ENCODE measurements around the gene RDH12.
"Not testable (repeated sequence)": the region's sequence is repeated elsewhere in the genome, so short reads cannot be mapped to it uniquely, and the experiment has no call there.

Gene RDH12

GRCh38 chr14:67701492-67701891 lies at the start of gene RDH12:
Gene RDH12, plus strand, starts transcription at chr14:67701886. Its CDS starts 20,757 bp downstream, at chr14:67722643.
- not testable (repeated sequence) for DNase-seq

GRCh38 chr14:67652189-67652588 lies 49.5 kb upstream of the RDH12 start:
- DNase-seq, result no peak

GRCh38 chr14:67653651-67654280 lies 47.9 kb upstream of the RDH12 start:
- DNase-seq, result no peak

- DNase-seq, result no peak
These were observed 38.1 kb upstream of the RDH12 start for GRCh38 chr14:67663633-67664032.

GRCh38 chr14:67665868-67666267 lies 35.8 kb upstream of the RDH12 start:
- no peak for DNase-seq

GRCh38 chr14:67666750-67667449 lies 34.8 kb upstream of the RDH12 start:
- DNase-seq, result peak in 9 of 51 donors; percentile 2 to 46 (median 10)

GRCh38 chr14:67668559-67668958 lies 33.1 kb upstream of the RDH12 start:
- no peak for DNase-seq

- no peak for DNase-seq
These were observed 28.2 kb upstream of the RDH12 start for GRCh38 chr14:67673451-67673850.

GRCh38 chr14:67674139-67674479 lies 27.6 kb upstream of the RDH12 start:
- peak in 46 of 51 donors; percentile 7 to 77 (median 54) for DNase-seq

GRCh38 chr14:67674480-67675218 lies 27.0 kb upstream of the RDH12 start, which contains the start of gene VTI1B:
Gene VTI1B, minus strand, starts transcription at chr14:67674632. Its CDS starts 143 bp downstream, at chr14:67674489.
- DNase-seq, result peak; percentile 32 to 98 (median 82)

GRCh38 chr14:67675219-67675582 lies 26.5 kb upstream of the RDH12 start:
- DNase-seq, result no peak

- DNase-seq, result no peak
These were observed 22.7 kb upstream of the RDH12 start for GRCh38 chr14:67679006-67679405.

GRCh38 chr14:67680121-67680602 lies 21.5 kb upstream of the RDH12 start:
- DNase-seq, result no peak

GRCh38 chr14:67680941-67681340 lies 20.7 kb upstream of the RDH12 start:
- no peak for DNase-seq

GRCh38 chr14:67683842-67684241 lies 17.8 kb upstream of the RDH12 start:
- DNase-seq, result no peak

- DNase-seq, result no peak
These were observed 11.7 kb upstream of the RDH12 start for GRCh38 chr14:67690011-67690410.

GRCh38 chr14:67694791-67695393 lies 6.8 kb upstream of the RDH12 start:
- DNase-seq, result peak in 40 of 51 donors; percentile 7 to 85 (median 47)

- peak in 50 of 51 donors; percentile 9 to 92 (median 78) for DNase-seq
These were observed 6.2 kb upstream of the RDH12 start, which contains the start of gene RDH11 for GRCh38 chr14:67695394-67695949. Gene RDH11, minus strand, starts transcription at chr14:67695764. Its CDS starts 61 bp downstream, at chr14:67695703.

- DNase-seq, result no peak
These were observed 4.7 kb upstream of the RDH12 start for GRCh38 chr14:67697006-67697405.

GRCh38 chr14:67698179-67698578 lies 3.5 kb upstream of the RDH12 start:
- DNase-seq, result no peak

GRCh38 chr14:67703997-67704396 lies 2.3 kb downstream of the RDH12 start:
- no peak for DNase-seq

Data from hypothalamus (tissue), 51 donors.